Measurements from ENCODE around the gene PDCD1LG2.

- TF ChIP-seq CTCF (IDR thresholded peaks at IDR 0.05; ENCODE audit: low read depth, low read length, poor library complexity, severe bottlenecking) (no peak), EZH2phosphoT487 (IDR thresholded peaks at IDR 0.05; ENCODE audit: borderline replicate concordance, low read length) (no peak)
Observed at GRCh38 chr9:5592904-5593303, 82.6 kb downstream of the PDCD1LG2 start.
